IgD-negative memory B cell (primary cell): ENCODE results near the gene REEP6. TPM values are rescaled to one million over a fixed set of nuclear protein-coding genes. Genes with fewer than 3 reads are reported as not detected.
"Not testable (repeated sequence)": the region's sequence is repeated elsewhere in the genome, so short reads cannot be mapped to it uniquely, and the experiment has no call there.

ENCODE experiments used
- H3K27ac Mint-ChIP-seq, 3 donors: one replicate each; pipeline ENCODE4 v1.8.0; 2020 to 2022; ENCODE audit warnings: mild to moderate bottlenecking in 3 of 3, mixed read lengths in 3 of 3, moderate library complexity in 1 of 3
- H3K27me3 Mint-ChIP-seq: one replicate; pipeline ENCODE4 v1.8.0; 2021; ENCODE audit warnings: mixed read lengths
- H3K36me3 Mint-ChIP-seq: one replicate; pipeline ENCODE4 v1.8.0; 2020; ENCODE audit warnings: mild to moderate bottlenecking, mixed read lengths
- H3K4me1 Mint-ChIP-seq, 3 donors: one replicate each; pipeline ENCODE4 v1.8.0; 2020 to 2022; ENCODE audit warnings: mixed read lengths in 3 of 3, mild to moderate bottlenecking in 1 of 3
- H3K4me3 Mint-ChIP-seq, 4 donors: one replicate each; pipeline ENCODE4 v1.8.0; 2020 to 2022; ENCODE audit warnings: mild to moderate bottlenecking in 4 of 4, mixed read lengths in 4 of 4, moderate library complexity in 3 of 4
- H3K9me3 Mint-ChIP-seq, 3 donors: one replicate each; pipeline ENCODE4 v1.8.0; 2020 to 2021; ENCODE audit warnings: mixed read lengths in 3 of 3, mild to moderate bottlenecking in 1 of 3
- polyA plus RNA-seq: library from polyadenylated mRNA; unstranded; fragments of 300-500 nt; fragmentation: Illumina TruSeq; gene quantifications from one replicate; pipeline ENCODE4 v1.2.3, GENCODE V29; 2021

Gene REEP6
- polyA plus RNA-seq, 1 donor from 2014 or later, result 0.24 TPM

- Mint-ChIP-seq H3K4me1 (peaks cover 4 to 12% (median 12%) of the 10 kb centered on the region in 3 donors), H3K9me3 (no peaks in the 10 kb centered on the region), H3K27ac (peak overlapping the region in 1 of 3 donors; percentile 10), H3K36me3 (peaks cover 3% of the 10 kb centered on the region), H3K4me3 (peak overlapping the region in 1 of 4 donors; percentile 39), H3K27me3 (peaks cover 4% of the 10 kb centered on the region)
These were observed 16.8 kb upstream of the REEP6 start for GRCh38 chr19:1474011-1474764.

DNA sequence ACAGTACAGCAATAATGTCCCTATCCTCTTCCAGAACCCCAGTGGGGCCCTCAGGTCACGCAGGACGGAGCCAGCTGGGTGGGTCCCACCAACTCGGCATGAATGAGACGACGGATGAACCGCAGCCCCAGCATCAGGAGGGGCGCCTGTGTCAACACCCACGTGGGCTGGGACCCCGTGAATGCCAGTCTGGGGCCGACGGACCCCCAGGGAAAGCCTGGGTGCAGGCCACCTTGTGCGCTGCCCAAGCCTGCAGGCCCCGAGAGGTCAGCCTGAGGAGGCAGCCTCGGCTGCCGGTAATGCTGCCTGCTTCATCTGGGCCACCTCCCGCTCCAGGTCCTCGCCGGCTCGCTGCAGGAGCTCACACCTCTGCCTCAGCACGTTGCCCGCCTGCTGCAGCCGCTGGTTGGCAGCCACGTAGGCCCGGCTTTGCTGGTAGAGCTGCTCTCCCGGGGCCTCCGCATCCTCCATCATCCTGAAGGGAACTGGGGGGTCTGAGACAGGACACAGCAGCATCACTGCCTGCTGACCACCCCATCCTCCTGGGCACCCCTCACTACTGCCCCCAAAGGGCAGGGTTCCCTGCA is 16.1 kb upstream of the REEP6 start:
- peaks cover 3% of the 10 kb centered on the region for H3K36me3 Mint-ChIP-seq
- H3K4me1 Mint-ChIP-seq, result peaks cover 7 to 14% (median 14%) of the 10 kb centered on the region in 3 donors
- H3K27ac Mint-ChIP-seq, result peak overlapping the region in 1 of 3 donors; percentile 10
- H3K9me3 Mint-ChIP-seq, result no peaks in the 10 kb centered on the region
- H3K4me3 Mint-ChIP-seq, result peak overlapping the region in 1 of 4 donors; percentile 39
- H3K27me3 Mint-ChIP-seq, result peaks cover 4% of the 10 kb centered on the region

DNA sequence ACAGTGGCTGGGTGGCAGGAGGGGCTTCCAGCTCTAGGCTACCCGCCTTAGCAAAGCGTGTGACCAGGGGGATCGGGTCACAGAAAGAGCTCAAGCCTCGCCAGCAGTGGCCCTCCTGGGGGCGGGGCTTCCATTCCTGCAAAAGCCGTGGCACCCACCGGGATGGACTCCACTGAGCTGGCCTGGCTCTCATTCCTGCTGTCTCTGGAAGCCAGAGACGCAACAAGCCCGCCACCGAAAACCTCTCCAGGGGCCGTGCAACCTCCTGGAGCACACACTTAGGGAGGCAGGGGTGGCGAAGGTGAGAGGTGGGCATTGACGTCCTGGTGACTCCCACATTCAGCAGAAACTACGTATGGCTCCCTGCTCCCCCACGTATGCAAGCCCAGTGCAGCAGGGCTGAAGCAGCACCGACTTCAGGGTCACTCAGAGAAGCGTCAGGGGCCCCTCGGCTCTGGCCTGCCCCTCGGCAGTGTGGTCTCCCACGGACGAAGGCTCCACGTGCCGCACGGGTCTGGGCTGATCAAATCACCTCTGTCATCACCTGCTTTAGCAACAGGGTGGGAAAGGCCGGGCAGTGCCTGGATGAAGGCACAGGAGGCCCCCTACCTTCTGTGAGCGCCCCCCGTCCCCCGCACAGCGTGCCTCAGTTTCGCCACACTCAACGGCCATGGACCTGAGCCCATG is 15.1 kb upstream of the REEP6 start:
- H3K36me3 Mint-ChIP-seq, result peaks cover 3% of the 10 kb centered on the region

DNA sequence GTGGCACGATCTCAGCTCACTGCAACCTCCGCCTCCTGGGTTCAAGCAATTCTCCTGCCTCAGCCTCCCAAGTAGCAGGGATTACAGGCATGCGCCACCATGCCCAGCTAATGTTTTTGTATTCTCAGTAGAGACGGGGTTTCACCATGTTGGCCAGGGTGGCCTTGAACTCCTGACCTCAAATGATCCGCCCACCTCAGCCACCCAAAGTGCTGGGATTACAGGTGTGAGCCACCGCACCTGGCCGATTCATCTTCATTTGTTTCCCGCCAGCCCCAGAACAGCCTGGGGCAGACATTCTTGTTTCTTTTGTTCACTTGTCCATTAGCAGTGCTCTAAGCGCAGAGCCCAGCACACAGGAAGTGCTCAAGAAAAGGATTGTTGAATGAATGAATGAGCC is 13.9 kb upstream of the REEP6 start:
- H3K36me3 Mint-ChIP-seq, H3K9me3 Mint-ChIP-seq, H3K27ac Mint-ChIP-seq, H3K27me3 Mint-ChIP-seq: not testable (repeated sequence)
- Mint-ChIP-seq H3K4me3 (peak overlapping the region in 3 of 4 donors; percentile 16 to 80 (median 72)), H3K4me1 (peaks cover 7 to 13% (median 9%) of the 10 kb centered on the region in 3 donors)

More for the DNA sequence above, 15.1 kb upstream of the REEP6 start:
- H3K4me3 Mint-ChIP-seq, result peak overlapping the region in 1 of 4 donors; percentile 9
- H3K27ac Mint-ChIP-seq, result peak overlapping the region in 1 of 3 donors; percentile 87
- no peaks in the 10 kb centered on the region for H3K9me3 Mint-ChIP-seq
- H3K27me3 Mint-ChIP-seq, result peaks cover 2% of the 10 kb centered on the region
- peaks cover 7 to 14% (median 11%) of the 10 kb centered on the region in 3 donors for H3K4me1 Mint-ChIP-seq

DNA sequence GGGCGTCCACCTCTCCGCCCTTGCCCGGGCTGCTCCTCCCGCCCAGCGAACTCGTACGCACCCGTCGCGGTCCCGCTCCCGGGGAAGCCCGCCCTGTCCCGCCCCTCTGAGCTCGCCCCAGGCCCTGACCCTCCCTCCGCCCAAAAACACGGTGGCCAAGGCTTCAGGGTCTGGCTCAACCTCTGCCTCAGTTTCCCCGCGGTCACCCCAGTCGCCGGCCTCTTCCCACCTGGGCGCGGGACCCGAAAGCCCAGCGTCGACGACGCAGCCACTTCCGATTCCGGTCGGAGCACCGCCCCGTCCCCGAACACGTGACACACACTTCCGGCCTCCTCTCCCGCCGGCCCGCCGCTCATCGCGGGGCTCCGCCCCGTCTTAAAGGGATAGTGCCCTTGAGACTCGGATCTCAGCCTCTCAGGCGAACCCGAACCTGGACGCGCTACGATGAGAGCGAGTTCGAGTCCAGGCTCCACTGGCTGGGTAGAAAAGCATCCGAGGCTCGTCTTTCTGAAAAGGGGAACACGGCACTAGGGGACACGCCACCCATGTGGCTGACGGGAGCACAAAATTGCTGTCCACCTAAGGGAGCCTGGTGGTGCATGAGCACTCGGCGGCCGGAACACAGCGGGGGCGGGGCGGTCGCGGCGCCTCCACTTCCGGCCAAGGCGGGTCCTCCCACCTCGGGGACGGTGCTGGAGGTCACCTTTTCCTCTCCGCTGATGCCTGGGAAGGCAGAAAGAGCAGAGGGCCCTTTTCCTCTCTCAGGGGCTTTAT is 11.9 kb upstream of the REEP6 start, which contains the start of gene C19orf25:
Gene C19orf25 (minus strand): TSS at position 282 of the 774 bp plus-strand sequence. CDS start 312 bp downstream, outside the sequence.
- H3K9me3 Mint-ChIP-seq, result no peaks in the 10 kb centered on the region
- H3K4me3 Mint-ChIP-seq, result peak within 1 kb of the TSS; percentile 98 to 100 (median 99)
- no peaks in the 10 kb centered on the region for H3K27me3 Mint-ChIP-seq
- H3K36me3 Mint-ChIP-seq, result no peaks in the 10 kb centered on the region
- H3K27ac Mint-ChIP-seq, result peak within 1 kb of the TSS; percentile 88 to 98 (median 97)
- H3K4me1 Mint-ChIP-seq, result peaks cover 6 to 9% (median 7%) of the 10 kb centered on the region in 3 donors

DNA sequence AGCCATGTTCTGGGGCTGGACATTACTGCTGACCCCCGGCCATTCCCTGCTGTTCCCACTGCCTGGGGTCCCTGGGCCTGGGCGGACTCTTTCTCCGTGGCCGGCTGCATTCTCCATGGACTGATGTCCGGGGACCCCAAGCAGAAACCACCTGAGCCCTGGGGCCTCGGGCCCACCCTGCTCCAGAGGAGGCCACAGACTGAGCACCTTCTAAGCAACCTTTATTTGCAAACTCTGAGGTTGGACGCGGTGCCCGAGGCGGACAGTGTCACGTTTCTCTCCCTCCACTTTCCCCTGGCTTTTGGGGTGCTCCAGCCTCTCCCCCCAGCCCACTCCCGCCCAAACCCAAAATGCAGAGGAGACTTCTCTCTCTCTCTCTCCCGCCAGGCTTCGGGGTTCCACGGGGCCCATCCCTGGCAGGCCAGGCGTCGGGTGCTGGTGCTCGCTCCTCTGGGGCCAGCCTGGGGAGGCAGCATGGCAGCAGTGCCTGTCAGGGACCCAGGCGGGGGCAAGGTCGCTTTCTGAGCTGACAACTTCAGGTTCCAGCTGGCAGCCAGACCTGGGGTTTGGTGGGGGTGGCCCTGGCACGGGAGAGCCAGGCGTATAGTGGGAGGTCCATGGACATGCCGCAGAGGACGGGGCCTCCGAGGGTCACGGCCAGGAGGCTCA is 9.6 kb upstream of the REEP6 start:
- Mint-ChIP-seq H3K4me3 (peak overlapping the region in 1 of 4 donors; percentile 26), H3K9me3 (no peaks in the 10 kb centered on the region), H3K4me1 (peaks cover 6 to 9% (median 7%) of the 10 kb centered on the region in 3 donors), H3K36me3 (no peaks in the 10 kb centered on the region), H3K27me3 (no peaks in the 10 kb centered on the region), H3K27ac (no peak overlapping the region)

- H3K36me3 Mint-ChIP-seq, result no peaks in the 10 kb centered on the region
- peaks cover 6 to 9% (median 7%) of the 10 kb centered on the region in 3 donors for H3K4me1 Mint-ChIP-seq
- no peak overlapping the region for H3K27ac Mint-ChIP-seq
- H3K9me3 Mint-ChIP-seq, result no peaks in the 10 kb centered on the region
- no peaks in the 10 kb centered on the region for H3K27me3 Mint-ChIP-seq
- H3K4me3 Mint-ChIP-seq, result no peak overlapping the region
These were observed 9.1 kb upstream of the REEP6 start for GRCh38 chr19:1481893-1482360.

DNA sequence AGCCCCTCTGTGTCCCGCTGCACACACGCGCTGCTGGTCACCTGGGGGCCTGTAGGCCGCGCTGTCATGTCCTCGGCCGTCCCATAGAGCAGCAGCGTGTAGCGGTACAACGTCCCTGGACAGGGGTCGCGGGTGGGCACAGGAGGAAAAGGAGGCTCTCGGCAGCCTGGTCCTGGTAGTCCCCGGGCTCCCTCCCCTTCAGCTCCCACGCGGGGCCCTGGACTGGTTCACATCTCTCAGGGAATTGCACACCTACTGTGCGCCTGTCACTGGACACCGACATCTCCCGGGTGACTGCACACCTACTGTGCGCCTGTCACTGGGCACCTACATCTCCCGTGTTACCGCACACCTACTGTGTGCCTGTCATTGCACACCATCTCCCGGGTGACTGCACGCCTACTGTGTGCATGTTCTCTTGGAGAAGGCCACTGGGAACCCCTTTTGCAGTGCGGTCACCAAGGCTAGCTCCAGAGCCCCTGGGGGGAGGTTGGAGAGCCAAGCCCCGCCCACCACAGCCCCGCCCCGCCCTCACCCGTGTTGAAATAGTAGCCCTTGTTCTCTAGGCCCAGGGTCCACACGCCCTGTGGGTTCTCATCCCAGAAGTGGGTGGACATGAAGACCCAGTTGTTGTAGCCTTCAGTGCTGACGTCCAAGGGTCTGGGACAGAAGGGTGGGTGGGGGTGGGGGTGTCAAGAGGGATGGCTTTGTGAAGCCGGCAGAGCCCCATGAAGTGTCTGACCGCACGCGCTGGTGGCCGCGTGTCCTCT is 8.4 kb upstream of the REEP6 start:
- H3K36me3 Mint-ChIP-seq, result no peaks in the 10 kb centered on the region
- H3K4me3 Mint-ChIP-seq, result no peak overlapping the region
- no peaks in the 10 kb centered on the region for H3K9me3 Mint-ChIP-seq
- H3K4me1 Mint-ChIP-seq, result peaks cover 5 to 7% (median 5%) of the 10 kb centered on the region in 3 donors
- no peaks in the 10 kb centered on the region for H3K27me3 Mint-ChIP-seq
- H3K27ac Mint-ChIP-seq, result no peak overlapping the region

GRCh38 chr19:1483131-1483978 is 7.6 kb upstream of the REEP6 start:
- H3K4me3 Mint-ChIP-seq, result no peak overlapping the region
- H3K4me1 Mint-ChIP-seq, result peaks cover 5 to 7% (median 5%) of the 10 kb centered on the region in 3 donors
- no peaks in the 10 kb centered on the region for H3K9me3 Mint-ChIP-seq
- no peaks in the 10 kb centered on the region for H3K36me3 Mint-ChIP-seq
- no peak overlapping the region for H3K27ac Mint-ChIP-seq
- H3K27me3 Mint-ChIP-seq, result no peaks in the 10 kb centered on the region

- Mint-ChIP-seq H3K9me3 (no peaks in the 10 kb centered on the region), H3K36me3 (no peaks in the 10 kb centered on the region), H3K4me3 (no peak overlapping the region), H3K4me1 (peaks cover 3 to 4% (median 4%) of the 10 kb centered on the region in 3 donors), H3K27me3 (no peaks in the 10 kb centered on the region), H3K27ac (no peak overlapping the region)
These were observed 7.0 kb upstream of the REEP6 start for GRCh38 chr19:1483979-1484428.

- Mint-ChIP-seq H3K4me1 (peaks cover 0 to 13% (median 5%) of the 10 kb centered on the region in 3 donors), H3K36me3 (no peaks in the 10 kb centered on the region), H3K4me3 (no peak overlapping the region), H3K9me3 (no peaks in the 10 kb centered on the region), H3K27ac (no peak overlapping the region), H3K27me3 (peaks cover 2% of the 10 kb centered on the region)
These were observed 4.0 kb upstream of the REEP6 start for GRCh38 chr19:1486720-1487575.
